Measurements from ENCODE around the gene ZSCAN21.

The ZSCAN21 gene

DNA sequence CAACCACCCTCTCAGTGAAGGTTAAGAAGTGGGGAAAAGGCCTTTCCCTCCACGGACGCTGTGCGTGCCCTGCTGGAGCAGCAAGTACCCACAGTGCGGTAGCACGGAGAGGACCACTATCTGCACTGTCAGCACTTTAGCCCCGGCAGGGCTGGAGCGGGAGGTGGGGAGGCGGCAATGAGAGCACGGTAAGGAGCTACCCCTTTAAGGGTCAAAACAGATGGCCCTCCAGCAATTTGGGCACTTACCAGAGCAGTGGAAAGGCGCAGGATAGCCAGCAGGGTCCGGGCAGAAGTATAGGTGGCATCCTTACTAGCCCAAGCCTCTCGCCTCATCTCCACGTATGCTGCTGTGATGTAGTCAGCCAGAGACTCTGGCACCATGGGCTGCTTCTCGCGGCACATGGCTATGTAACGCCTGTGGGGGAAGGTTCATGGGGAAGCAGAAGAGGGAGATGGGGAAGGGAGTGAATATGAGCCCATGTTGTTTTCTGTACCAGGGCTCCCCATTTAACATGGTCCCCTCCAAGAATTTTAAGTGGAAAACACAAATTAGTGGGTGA is 44.4 kb downstream of the ZSCAN21 start (continued):
- TF ChIP-seq, protein P1, sequence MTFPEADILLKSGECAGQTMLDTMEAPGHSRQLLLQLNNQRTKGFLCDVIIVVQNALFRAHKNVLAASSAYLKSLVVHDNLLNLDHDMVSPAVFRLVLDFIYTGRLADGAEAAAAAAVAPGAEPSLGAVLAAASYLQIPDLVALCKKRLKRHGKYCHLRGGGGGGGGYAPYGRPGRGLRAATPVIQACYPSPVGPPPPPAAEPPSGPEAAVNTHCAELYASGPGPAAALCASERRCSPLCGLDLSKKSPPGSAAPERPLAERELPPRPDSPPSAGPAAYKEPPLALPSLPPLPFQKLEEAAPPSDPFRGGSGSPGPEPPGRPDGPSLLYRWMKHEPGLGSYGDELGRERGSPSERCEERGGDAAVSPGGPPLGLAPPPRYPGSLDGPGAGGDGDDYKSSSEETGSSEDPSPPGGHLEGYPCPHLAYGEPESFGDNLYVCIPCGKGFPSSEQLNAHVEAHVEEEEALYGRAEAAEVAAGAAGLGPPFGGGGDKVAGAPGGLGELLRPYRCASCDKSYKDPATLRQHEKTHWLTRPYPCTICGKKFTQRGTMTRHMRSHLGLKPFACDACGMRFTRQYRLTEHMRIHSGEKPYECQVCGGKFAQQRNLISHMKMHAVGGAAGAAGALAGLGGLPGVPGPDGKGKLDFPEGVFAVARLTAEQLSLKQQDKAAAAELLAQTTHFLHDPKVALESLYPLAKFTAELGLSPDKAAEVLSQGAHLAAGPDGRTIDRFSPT (tag by site-specific recombination; IDR thresholded peaks at IDR 0.05): peak; percentile 31; the same call in 1 of the 2 replicates
- TF ChIP-seq ZNF660 (tag by site-specific recombination; IDR thresholded peaks at IDR 0.05) (0 out of 2 replicates have a peak, but pooled peaks have one; percentile 4), ZNF692 (tag by site-specific recombination; IDR thresholded peaks at IDR 0.05) (0 out of 2 replicates have a peak, but pooled peaks have one; percentile 26), MZF1 (tag by site-specific recombination; IDR thresholded peaks at IDR 0.05; ENCODE audit: borderline replicate concordance) (0 out of 2 replicates have a peak, but pooled peaks have one; percentile 33), ZBTB8A (tag by site-specific recombination; IDR thresholded peaks at IDR 0.05) (peak; percentile 23; the same call in 1 of the 2 replicates), KLF17 (tag by site-specific recombination; IDR thresholded peaks at IDR 0.05) (0 out of 2 replicates have a peak, but pooled peaks have one; percentile 21), ZNF629 (tag by site-specific recombination; IDR thresholded peaks at IDR 0.05) (peak; percentile 59; the same call in 1 of the 2 replicates), ZNF837 (tag by site-specific recombination; IDR thresholded peaks at IDR 0.05) (peak; percentile 79; the same call in 1 of the 2 replicates), ZNF2 (tag by site-specific recombination; IDR thresholded peaks at IDR 0.05) (peak; percentile 61)
- TF ChIP-seq, protein P2, sequence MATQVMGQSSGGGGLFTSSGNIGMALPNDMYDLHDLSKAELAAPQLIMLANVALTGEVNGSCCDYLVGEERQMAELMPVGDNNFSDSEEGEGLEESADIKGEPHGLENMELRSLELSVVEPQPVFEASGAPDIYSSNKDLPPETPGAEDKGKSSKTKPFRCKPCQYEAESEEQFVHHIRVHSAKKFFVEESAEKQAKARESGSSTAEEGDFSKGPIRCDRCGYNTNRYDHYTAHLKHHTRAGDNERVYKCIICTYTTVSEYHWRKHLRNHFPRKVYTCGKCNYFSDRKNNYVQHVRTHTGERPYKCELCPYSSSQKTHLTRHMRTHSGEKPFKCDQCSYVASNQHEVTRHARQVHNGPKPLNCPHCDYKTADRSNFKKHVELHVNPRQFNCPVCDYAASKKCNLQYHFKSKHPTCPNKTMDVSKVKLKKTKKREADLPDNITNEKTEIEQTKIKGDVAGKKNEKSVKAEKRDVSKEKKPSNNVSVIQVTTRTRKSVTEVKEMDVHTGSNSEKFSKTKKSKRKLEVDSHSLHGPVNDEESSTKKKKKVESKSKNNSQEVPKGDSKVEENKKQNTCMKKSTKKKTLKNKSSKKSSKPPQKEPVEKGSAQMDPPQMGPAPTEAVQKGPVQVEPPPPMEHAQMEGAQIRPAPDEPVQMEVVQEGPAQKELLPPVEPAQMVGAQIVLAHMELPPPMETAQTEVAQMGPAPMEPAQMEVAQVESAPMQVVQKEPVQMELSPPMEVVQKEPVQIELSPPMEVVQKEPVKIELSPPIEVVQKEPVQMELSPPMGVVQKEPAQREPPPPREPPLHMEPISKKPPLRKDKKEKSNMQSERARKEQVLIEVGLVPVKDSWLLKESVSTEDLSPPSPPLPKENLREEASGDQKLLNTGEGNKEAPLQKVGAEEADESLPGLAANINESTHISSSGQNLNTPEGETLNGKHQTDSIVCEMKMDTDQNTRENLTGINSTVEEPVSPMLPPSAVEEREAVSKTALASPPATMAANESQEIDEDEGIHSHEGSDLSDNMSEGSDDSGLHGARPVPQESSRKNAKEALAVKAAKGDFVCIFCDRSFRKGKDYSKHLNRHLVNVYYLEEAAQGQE (tag by site-specific recombination; IDR thresholded peaks at IDR 0.05): no peak
- TF ChIP-seq, protein P3, sequence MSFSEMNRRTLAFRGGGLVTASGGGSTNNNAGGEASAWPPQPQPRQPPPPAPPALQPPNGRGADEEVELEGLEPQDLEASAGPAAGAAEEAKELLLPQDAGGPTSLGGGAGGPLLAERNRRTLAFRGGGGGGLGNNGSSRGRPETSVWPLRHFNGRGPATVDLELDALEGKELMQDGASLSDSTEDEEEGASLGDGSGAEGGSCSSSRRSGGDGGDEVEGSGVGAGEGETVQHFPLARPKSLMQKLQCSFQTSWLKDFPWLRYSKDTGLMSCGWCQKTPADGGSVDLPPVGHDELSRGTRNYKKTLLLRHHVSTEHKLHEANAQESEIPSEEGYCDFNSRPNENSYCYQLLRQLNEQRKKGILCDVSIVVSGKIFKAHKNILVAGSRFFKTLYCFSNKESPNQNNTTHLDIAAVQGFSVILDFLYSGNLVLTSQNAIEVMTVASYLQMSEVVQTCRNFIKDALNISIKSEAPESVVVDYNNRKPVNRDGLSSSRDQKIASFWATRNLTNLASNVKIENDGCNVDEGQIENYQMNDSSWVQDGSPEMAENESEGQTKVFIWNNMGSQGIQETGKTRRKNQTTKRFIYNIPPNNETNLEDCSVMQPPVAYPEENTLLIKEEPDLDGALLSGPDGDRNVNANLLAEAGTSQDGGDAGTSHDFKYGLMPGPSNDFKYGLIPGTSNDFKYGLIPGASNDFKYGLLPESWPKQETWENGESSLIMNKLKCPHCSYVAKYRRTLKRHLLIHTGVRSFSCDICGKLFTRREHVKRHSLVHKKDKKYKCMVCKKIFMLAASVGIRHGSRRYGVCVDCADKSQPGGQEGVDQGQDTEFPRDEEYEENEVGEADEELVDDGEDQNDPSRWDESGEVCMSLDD (tag by site-specific recombination; IDR thresholded peaks at IDR 0.05): no peak

- ChIA-PET CTCF (interaction anchor here (0.6 to 1.5 kb wide), 4 partner anchors 13 to 312 kb away, joined by 3 to 4 read pairs (median 3); no protein-coding TSS in a partner anchor), POLR2A (interaction anchor here (0.8 to 1.0 kb wide), 3 partner anchors 13 to 63 kb away, joined by 3 to 5 read pairs (median 3); partner anchors contain the start of gene TRAPPC14)
- H3K9me3 ChIP-seq (ENCODE audit: control insufficient read depth, insufficient read depth, low read depth, low read length): no peaks in the 10 kb centered on the region
- peaks cover 56 to 98% of the 10 kb centered on the region in 2 experiments for H3K36me3 ChIP-seq (ENCODE audit: control insufficient read depth in 2 of 2, insufficient read depth in 1 of 2, low read length in 2 of 2)
- H3K27ac ChIP-seq (ENCODE audit: extremely low read depth, low read depth, low read length): no peak overlapping the region
- H3K4me1 ChIP-seq (ENCODE audit: control insufficient read depth, insufficient read depth, low read length): no peaks in the 10 kb centered on the region
- no peak overlapping the region for H3K4me3 ChIP-seq (ENCODE audit: low read depth, low read length)
- TF ChIP-seq ZBTB8A (tag by site-specific recombination; IDR thresholded peaks at IDR 0.05) (peak; percentile 75), ZNF639 (tag by site-specific recombination; IDR thresholded peaks at IDR 0.05) (peak; percentile 10; the same call in 1 of the 2 replicates), IKZF3 (tag by site-specific recombination; IDR thresholded peaks at IDR 0.05) (0 out of 2 replicates have a peak, but pooled peaks have one; percentile 11), ZBTB7A (tag by site-specific recombination; IDR thresholded peaks at IDR 0.05; ENCODE audit: low read depth) (no peak), ZNF10 (tag by site-specific recombination; IDR thresholded peaks at IDR 0.05) (peak; percentile 87)
- TF ChIP-seq, protein P4, sequence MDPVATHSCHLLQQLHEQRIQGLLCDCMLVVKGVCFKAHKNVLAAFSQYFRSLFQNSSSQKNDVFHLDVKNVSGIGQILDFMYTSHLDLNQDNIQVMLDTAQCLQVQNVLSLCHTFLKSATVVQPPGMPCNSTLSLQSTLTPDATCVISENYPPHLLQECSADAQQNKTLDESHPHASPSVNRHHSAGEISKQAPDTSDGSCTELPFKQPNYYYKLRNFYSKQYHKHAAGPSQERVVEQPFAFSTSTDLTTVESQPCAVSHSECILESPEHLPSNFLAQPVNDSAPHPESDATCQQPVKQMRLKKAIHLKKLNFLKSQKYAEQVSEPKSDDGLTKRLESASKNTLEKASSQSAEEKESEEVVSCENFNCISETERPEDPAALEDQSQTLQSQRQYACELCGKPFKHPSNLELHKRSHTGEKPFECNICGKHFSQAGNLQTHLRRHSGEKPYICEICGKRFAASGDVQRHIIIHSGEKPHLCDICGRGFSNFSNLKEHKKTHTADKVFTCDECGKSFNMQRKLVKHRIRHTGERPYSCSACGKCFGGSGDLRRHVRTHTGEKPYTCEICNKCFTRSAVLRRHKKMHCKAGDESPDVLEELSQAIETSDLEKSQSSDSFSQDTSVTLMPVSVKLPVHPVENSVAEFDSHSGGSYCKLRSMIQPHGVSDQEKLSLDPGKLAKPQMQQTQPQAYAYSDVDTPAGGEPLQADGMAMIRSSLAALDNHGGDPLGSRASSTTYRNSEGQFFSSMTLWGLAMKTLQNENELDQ (tag by site-specific recombination; IDR thresholded peaks at IDR 0.05; ENCODE audit: low read depth): no peak
Measured at GRCh38 chr7:100095289-100095688, 45.7 kb downstream of the ZSCAN21 start.
